AG04449 (cell line): ENCODE measurements around the gene MROH2B.
"Not testable (repeated sequence)": the region's sequence is repeated elsewhere in the genome, so short reads cannot be mapped to it uniquely, and the experiment has no call there.

Experiments used
- CTCF ChIA-PET: fragments of 350-600 bp; formaldehyde crosslinking; extraction: SDS; loops from one replicate; lab custom pipeline; 2021; ENCODE audit warnings: antibody characterized with exemption; lab: Yijun Ruan, JAX
- POLR2A ChIA-PET: fragments of 400-600, 350-600 bp; formaldehyde crosslinking; extraction: SDS; loops from one replicate; lab custom pipeline; 2020; ENCODE audit warnings: antibody characterized with exemption, inconsistent platforms; lab: Yijun Ruan, JAX
- DNase-seq: peaks from one replicate; pipeline ENCODE4 v3.0.0-alpha.2; 2010; ENCODE audit warnings: low read depth, low spot score
- H3K4me3 ChIP-seq: 2 replicates; pipeline ENCODE4 v1.5.1; 2011; ENCODE audit warnings: low read depth, mild to moderate bottlenecking, control low read depth, low read length
- CTCF ChIP-seq: IDR thresholded peaks from one replicate; pipeline ENCODE4 v1.5.1; 2011; ENCODE audit warnings: mild to moderate bottlenecking, moderate library complexity, low read length, control low read depth, inconsistent platforms; ENCODE audit not compliant: insufficient read depth; ENCODE audit errors: missing control alignments

Gene MROH2B

GRCh38 chr5:41048986-41049385, 22.2 kb downstream of the MROH2B start:
- TF ChIP-seq CTCF = no peak
- ChIA-PET CTCF (no interaction called here), POLR2A (interaction anchor here (0.6 kb wide), 1 partner anchor 551 kb away, joined by 3 read pairs; no protein-coding TSS in a partner anchor)
- no peak overlapping the region for H3K4me3 ChIP-seq
- no peak for DNase-seq

GRCh38 chr5:41043109-41043747, 27.9 kb downstream of the MROH2B start:
- CTCF ChIA-PET = no interaction called here
- POLR2A ChIA-PET = no interaction called here

GRCh38 chr5:41032973-41033372, 38.2 kb downstream of the MROH2B start:
- no peak for DNase-seq
- CTCF ChIA-PET = no interaction called here
- no peak overlapping the region for H3K4me3 ChIP-seq
- no peak for TF ChIP-seq CTCF
- POLR2A ChIA-PET = no interaction called here

More at GRCh38 chr5:41043109-41043747, 27.9 kb downstream of the MROH2B start:
- no peak for DNase-seq
- H3K4me3 ChIP-seq = no peak overlapping the region
- no peak for TF ChIP-seq CTCF

GRCh38 chr5:41022600-41022999, 48.5 kb downstream of the MROH2B start:
- CTCF ChIA-PET, DNase-seq, H3K4me3 ChIP-seq, POLR2A ChIA-PET: not testable (repeated sequence)

GRCh38 chr5:41012318-41012717, 58.8 kb downstream of the MROH2B start:
- DNase-seq = no peak
- ChIA-PET CTCF (no interaction called here), POLR2A (no interaction called here)
- no peak for TF ChIP-seq CTCF
- H3K4me3 ChIP-seq = no peak overlapping the region

GRCh38 chr5:41010572-41010971, 60.6 kb downstream of the MROH2B start:
- POLR2A ChIA-PET = no interaction called here
- no peak for DNase-seq
- CTCF ChIA-PET = no interaction called here
- H3K4me3 ChIP-seq = no peak overlapping the region
- no peak for TF ChIP-seq CTCF

GRCh38 chr5:41009232-41009631, 61.9 kb downstream of the MROH2B start:
- H3K4me3 ChIP-seq = no peak overlapping the region
- DNase-seq = no peak
- ChIA-PET CTCF (no interaction called here), POLR2A (no interaction called here)
- no peak for TF ChIP-seq CTCF
